LHCN-M2 (cell line): Measurements from ENCODE around the gene SMOC2. TPM values are rescaled to one million over a fixed set of nuclear protein-coding genes. Genes with fewer than 3 reads are reported as not detected.

Experiments
- DNase-seq: peaks from one replicate; pipeline ENCODE4 v3.0.0-alpha.2; 2012; ENCODE audit warnings: low read depth
- total RNA-seq: library from RNA; depleted of rRNA; stranded (reverse); fragments of >200 nt; gene quantifications from 2 replicates; pipeline ENCODE4 v1.2.3, GENCODE V29; 2014; rRNA removed

SMOC2 gene
- total RNA-seq, 1 experiment from 2014 or later, result not detected

DNA sequence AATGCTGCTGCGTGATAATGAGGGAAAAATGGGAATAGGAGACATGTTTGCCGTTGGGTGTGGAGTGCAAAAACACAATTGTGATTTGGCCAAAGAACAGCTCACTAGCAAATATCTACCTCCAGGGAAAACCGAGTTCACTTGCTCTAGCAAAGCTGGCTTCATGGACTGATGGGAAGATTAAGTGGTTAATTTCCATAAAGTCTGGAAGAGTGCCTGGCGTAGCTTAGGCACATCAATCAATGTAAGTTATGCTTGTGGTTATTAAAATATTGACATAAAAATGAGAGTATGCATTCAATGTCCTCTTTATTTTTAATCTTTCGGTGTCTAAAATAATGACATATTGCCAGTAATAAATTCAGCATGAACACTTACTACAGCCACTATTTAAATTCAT, 267.5 kb downstream of the SMOC2 start:
- no peak for DNase-seq

DNA sequence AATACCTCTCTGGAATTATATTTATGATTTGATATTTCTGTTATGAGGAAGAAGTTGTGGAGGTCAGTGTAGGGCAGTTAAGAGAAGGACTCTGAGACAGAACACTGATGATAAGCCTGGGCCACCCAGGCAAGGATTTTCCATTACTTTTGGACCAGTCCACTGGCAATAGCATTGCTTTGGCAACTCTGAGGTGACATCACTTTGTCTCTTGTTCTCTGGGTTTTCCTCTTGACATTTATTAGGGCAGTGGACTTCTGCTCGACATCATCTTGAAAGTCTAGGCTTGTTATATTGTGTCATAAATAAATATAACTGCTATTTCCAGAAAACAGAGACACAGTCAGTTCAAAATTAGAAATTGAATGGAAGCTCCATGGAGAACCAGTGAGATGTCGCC, 268.0 kb downstream of the SMOC2 start:
- no peak for DNase-seq

DNA sequence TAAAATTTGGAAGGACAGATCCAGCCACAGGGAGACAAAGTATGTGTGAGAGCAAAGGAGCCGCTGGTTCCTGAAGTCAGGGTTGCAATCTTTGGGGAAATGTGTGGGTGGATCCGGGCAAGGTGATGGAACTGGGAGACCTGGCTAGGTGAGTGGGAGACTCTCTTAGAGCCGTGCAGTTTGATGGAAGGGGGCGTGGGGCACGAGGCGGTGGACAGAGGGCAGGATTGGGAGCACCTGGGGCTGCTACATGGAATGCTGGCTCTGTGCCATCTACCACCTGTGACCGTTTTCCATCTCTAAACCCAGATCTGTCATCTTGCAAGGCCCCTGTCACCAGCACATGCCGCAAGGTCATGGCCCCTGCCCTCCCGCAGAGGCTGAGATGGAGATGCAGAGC, 268.4 kb downstream of the SMOC2 start:
- no peak for DNase-seq

DNA sequence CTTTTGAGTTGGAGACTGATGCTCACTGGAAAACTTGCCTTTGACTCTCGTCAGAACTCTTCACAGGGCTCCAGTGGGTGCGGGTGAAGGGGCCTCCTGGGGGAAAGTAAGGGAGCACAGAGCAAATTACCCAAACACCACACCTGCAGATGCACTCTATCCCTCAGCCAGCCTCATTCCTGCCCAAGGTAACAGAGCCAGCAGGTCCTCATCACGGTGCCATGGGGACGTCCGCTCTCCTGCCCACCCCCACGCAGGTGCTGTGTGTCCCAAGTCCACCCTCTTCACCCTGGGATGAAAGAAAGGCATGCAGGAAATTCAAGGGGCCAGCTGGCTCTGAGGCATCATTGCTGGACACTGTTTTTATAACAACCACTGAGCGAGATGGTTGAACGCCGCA, 269.0 kb downstream of the SMOC2 start:
- DNase-seq, result no peak

DNA sequence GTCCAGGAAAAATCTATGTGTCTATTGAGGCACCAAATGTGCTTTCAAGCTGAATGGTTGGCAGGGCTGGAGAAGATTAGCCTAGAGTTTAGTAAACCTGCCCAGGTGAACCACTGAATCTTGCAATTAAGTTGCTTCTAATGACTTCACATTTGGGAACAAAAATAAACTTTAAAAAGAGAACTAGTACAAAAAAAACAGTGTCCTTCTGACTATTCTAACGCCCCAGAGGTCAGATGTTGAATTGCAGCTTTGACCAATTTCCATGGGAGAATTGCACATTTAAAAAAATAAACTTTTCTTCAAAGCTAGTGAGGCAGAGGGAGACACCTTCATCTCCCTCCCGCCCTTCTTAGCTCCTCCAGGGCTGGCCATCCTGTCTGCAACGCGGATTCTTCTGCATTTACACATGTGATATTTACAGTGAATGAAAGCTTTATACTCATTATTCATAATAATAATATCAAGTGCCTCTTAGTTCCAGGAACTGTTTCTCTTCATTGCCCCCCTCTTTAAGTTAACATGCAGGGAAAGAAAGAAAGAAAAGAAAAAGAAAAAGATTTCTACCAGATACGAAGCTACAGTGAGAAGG, 270.2 kb downstream of the SMOC2 start:
- DNase-seq, result no peak

DNA sequence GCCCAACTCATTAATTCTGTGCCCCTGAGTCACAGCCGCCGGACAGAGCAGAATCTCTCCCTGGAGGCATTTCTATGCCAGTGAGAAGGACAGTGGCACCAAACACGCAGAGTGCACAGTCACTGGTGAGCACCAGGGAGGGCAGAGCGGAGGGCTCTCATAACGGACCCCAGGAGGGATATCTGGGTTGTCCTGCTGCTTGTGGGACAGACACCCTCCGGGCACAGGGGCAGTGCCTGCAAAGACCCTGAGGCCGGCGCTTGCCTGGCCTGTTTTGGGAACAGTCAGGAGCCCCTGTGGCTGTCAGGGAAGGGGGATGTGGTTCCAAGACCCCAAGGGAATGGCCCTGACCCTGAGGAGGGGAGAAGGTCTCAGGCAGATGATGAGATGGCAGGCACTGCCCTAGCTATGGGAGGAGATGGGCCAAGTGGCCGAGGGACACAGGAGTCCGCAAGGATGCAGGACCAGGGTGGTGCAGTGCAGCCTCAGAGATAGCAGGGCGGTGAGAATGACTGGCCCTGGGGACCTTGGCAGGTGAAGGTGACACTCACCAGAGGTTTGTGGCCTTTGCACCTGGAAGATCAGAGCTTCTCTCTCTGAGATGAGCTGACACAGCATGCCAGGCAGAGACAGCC, 270.8 kb downstream of the SMOC2 start:
- no peak for DNase-seq

DNA sequence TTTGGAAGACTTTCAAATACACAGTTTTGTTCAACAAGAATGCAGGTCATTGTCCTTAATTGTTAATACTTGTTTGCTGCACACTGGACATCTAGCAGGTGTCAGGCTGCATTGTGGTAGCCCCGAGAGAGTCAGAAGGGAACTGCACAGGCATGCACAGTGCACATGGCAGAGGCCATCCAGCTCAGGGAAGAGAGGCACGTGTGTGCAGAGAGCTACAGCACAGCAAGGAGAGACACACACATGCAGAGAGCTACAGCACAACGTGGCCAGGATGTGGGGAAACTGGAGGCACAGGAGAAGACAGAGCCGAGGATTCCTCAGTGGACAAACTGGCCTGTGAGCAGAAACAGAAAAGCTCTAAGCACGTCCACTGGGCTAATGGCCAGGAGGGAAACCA, 272.0 kb downstream of the SMOC2 start:
- DNase-seq, result no peak

DNA sequence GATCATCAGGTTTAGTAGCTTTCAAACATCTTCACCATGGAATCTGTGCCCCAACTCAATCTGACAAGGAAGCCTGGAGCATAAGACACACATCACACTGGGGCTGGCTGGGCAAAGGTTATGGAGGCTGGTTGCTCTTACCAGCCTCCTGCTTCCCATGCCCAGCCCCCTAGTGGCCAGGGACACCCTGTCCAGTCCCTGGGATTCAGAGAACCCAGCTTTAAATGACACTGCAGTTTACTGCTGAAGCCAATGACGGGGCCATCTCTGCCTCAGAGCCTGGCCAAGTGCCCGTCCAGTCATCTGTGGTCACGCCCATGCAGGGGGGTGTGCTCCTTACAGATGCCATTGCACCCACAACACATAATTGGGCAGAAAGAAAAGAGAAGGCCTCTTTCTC, 272.9 kb downstream of the SMOC2 start:
- no peak for DNase-seq

DNA sequence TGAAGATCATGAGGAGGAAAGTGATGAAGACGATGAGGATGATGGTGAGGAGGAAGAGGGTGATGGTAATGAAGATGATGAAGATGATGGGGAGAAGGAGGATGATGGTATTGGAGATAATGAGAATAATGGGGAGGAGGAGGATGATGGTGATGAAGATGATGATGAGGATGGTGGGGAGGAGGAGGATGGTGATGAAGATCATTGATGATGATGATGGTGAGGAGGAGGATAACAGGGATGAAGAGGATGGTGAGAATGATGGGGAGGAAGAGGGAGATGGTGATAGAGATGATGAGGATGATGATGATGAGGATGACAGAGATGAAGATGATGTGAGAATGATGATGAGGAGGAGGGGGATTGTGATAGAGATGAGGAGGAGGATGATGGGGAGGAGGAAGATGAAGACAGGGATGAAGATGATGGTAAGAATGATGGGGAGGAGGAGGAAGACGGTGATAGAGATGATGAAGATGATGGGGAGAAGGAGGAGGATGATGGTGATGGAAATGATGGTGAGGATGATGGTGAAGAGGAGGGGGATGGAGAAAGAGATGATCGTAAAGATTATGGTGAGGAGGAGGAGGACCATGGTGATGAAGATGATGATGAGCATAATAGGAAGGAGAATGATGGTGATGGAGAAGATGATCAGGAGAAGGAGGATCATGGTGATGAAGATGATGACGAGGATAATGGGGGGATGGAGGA, 273.7 kb downstream of the SMOC2 start:
- no peak for DNase-seq

DNA sequence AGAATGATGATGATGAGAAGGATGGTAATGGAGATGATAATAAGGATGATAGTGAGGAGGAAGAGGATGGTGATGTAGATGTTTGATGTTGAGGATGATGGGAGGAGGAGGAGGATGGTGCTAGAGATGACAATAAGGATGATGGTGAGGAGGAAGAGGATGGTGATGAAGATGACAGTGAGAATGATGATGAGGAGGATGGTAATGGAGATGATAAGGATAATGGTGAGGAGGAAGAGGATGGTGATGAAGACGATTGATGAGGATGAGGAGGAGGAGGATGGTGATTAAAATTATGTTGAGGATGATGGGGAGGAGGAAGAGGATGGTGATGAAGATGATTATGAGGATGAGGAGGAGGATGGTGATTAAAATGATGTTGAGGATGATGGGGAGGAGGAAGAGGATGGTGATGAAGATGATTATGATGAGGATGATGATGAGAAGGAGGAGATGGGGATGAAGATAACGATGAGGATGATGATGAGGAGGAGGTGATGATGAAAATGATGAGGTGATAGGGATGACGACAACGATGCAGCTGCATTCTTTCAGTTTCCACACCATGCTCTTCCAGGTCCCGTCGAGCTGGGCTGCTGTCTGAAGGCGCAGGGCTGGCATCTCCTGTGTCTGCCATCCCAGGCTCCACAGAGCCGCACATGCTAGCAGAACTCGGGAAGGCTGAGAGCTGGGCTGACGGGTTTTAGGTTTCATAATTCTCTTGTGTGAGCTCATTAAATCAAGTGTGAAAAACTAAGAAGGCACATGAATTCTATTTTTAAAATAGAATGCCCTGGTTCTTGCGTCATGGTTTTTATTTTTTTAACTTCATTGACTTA, 274.9 kb downstream of the SMOC2 start:
- no peak for DNase-seq

DNA sequence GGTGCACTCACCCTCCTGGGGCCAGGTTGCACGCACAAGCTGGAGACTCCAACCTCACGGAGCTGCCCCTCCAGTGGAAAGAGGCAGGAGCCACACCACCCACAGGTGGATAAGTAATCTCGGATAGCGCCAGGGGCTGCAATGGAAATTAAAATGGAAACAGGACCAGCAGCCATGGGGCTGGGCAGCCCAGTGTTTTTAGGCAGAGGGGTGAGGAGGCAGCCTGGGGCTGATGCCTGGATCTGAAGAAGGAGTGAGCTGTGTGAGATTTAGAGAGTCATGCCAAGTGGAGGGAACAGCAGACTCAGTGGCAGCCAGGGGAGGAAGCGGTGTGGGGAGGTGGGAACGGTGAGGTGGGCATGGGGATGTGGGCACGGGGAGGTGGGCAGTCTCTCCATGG, 275.6 kb downstream of the SMOC2 start:
- DNase-seq, result no peak

DNA sequence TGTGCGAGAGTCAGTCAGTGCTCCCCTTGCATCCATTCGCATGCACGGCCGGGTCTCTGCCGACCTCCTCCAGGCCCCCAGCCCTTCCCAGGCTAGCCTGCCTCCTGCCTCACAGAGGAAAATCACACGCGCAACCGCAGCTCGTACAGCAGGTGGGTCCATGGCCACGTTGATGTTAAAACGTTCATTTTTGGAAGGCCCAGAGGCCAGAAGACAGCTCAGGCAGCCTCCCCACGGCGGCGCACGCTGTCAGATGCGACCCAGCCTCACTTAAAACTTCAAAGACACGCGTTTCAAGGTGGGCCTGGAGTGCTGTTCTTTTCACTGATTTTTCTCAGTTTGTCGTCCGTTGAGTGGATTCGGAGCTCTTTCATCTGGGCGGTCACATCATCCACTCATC, 276.5 kb downstream of the SMOC2 start:
- no peak for DNase-seq

Other genes starting within 250 kb of the SMOC2 start
- gene DACT2, start 121.4 kb upstream of the SMOC2 start, total RNA-seq, result not detected in 2 replicates